Sigmoid colon (tissue), 4 donors: ENCODE results near the gene SP110.

Source experiments
- EP300 ChIP-seq, 4 donors: sonication (generic); formaldehyde crosslinking; IDR thresholded peaks; one replicate each; pipeline ENCODE4 v1.6.1; 2017; ENCODE audit warnings: antibody characterized with exemption in 4 of 4
- POLR2AphosphoS5 ChIP-seq, 4 donors: sonication (generic); formaldehyde crosslinking; IDR thresholded peaks; one replicate each; pipeline ENCODE4 v1.6.1; 2017; ENCODE audit warnings: antibody characterized with exemption in 4 of 4
- TF ChIP-seq, protein P1 (sequence below), 4 experiments: fragments of 450-650 bp in 3 of 4; fragments of 200-600 bp in 1 of 4; IDR thresholded peaks; one replicate each; pipeline ENCODE4 v1.5.1; 2016 to 2019; ENCODE audit warnings: antibody characterized with exemption in 4 of 4, mild to moderate bottlenecking in 3 of 4, moderate library complexity in 2 of 4

DNA sequence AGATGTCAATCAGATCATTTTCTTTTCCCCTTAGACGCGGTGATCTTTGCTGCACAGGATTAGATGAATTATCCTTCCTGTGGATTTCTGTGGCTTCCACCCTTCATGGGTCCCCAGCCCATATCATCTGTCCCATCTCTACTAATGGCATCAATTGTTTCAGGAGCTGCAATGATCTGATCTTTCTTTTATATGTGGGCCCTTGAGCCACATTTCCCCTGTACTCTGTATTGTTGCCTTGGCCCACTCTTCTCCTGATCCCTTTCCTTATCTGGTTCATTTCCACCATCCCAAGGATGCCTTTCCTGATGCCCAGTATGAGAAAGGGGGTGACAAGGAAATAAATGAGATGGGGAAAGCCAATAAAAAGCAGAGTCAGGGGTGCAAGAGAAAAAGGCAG lies 30.4 kb upstream of the SP110 start:
- TF ChIP-seq, protein P1, sequence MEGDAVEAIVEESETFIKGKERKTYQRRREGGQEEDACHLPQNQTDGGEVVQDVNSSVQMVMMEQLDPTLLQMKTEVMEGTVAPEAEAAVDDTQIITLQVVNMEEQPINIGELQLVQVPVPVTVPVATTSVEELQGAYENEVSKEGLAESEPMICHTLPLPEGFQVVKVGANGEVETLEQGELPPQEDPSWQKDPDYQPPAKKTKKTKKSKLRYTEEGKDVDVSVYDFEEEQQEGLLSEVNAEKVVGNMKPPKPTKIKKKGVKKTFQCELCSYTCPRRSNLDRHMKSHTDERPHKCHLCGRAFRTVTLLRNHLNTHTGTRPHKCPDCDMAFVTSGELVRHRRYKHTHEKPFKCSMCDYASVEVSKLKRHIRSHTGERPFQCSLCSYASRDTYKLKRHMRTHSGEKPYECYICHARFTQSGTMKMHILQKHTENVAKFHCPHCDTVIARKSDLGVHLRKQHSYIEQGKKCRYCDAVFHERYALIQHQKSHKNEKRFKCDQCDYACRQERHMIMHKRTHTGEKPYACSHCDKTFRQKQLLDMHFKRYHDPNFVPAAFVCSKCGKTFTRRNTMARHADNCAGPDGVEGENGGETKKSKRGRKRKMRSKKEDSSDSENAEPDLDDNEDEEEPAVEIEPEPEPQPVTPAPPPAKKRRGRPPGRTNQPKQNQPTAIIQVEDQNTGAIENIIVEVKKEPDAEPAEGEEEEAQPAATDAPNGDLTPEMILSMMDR (IDR thresholded peaks at IDR 0.05), result no peak
- TF ChIP-seq EP300 (IDR thresholded peaks at IDR 0.05) (no peak), POLR2AphosphoS5 (IDR thresholded peaks at IDR 0.05) (no peak)
